Liver (tissue), 9 donors: ENCODE results near the gene SIRT4. TPM values are rescaled to one million over a fixed set of nuclear protein-coding genes. Genes with fewer than 3 reads are reported as not detected.
A peak's percentile ranks its signal among the peaks of the same experiment; 100 is the strongest.

Source experiments
- DNase-seq: peaks from one replicate; pipeline ENCODE4 v3.0.0-alpha.2; 2017; ENCODE audit warnings: low spot score
- H3K27ac ChIP-seq, 2 donors: one replicate each; pipeline ENCODE4 v1.7.0; 2013; ENCODE audit warnings: inconsistent platforms in 2 of 2, low read length in 2 of 2, control low read depth in 1 of 2, low read depth in 1 of 2, mild to moderate bottlenecking in 1 of 2
- H3K27me3 ChIP-seq, 4 donors: one replicate each; pipeline versions ENCODE4 v1.6.1 to v1.7.0; 2013; ENCODE audit warnings: low read length in 3 of 4, inconsistent platforms in 1 of 4, mild to moderate bottlenecking in 1 of 4, moderate library complexity in 1 of 4; ENCODE audit not compliant: control insufficient read depth in 4 of 4, insufficient read depth in 4 of 4
- H3K36me3 ChIP-seq, 4 donors: one replicate each; pipeline versions ENCODE4 v1.6.1 to v1.7.0; 2013; ENCODE audit warnings: low read length in 3 of 4, mild to moderate bottlenecking in 3 of 4, low read depth in 1 of 4, moderate library complexity in 1 of 4; ENCODE audit not compliant: control insufficient read depth in 4 of 4, insufficient read depth in 3 of 4
- H3K4me1 ChIP-seq, 4 donors: one replicate each; pipeline versions ENCODE4 v1.6.1 to v1.7.0; 2013; ENCODE audit warnings: low read length in 3 of 4, mild to moderate bottlenecking in 3 of 4, moderate library complexity in 1 of 4; ENCODE audit not compliant: control insufficient read depth in 4 of 4, insufficient read depth in 4 of 4
- H3K4me3 ChIP-seq, 3 donors: one replicate each; pipeline versions ENCODE4 v1.6.1 to v1.7.0; 2013; ENCODE audit warnings: low read length in 3 of 3, control low read depth in 1 of 3, low read depth in 1 of 3, mild to moderate bottlenecking in 1 of 3
- H3K9ac ChIP-seq, 2 donors: one replicate each; pipeline ENCODE4 v1.7.0; 2013; ENCODE audit warnings: low read length in 2 of 2, mild to moderate bottlenecking in 2 of 2, moderate library complexity in 2 of 2, control low read depth in 1 of 2, low read depth in 1 of 2
- H3K9me3 ChIP-seq, 4 donors: one replicate each; pipeline versions ENCODE4 v1.6.1 to v1.7.0; 2013; ENCODE audit warnings: low read length in 3 of 4; ENCODE audit not compliant: control insufficient read depth in 4 of 4
- ATF3 ChIP-seq: IDR thresholded peaks from 2 replicates; pipeline ENCODE4 v1.6.1; 2016; ENCODE audit warnings: antibody characterized with exemption
- CTCF ChIP-seq: fragments of 150-350 bp; IDR thresholded peaks from 2 replicates; pipeline ENCODE4 v1.5.1; 2017; ENCODE audit warnings: improper control_type of control experiment, low read depth, low read length; ENCODE audit not compliant: missing input control
- GABPA ChIP-seq, 2 donors: IDR thresholded peaks in 1 of 2; conservative IDR thresholded peaks in 1 of 2; 2 replicates each; pipeline ENCODE4 v1.6.1; 2016; ENCODE audit warnings: antibody characterized with exemption in 2 of 2, mild to moderate bottlenecking in 1 of 2, moderate library complexity in 1 of 2
- HNF4G ChIP-seq: IDR thresholded peaks from 2 replicates; pipeline ENCODE4 v1.6.1; 2016; ENCODE audit warnings: antibody characterized with exemption
- JUND ChIP-seq, 2 donors: IDR thresholded peaks; 2 replicates each; pipeline ENCODE4 v1.6.1; 2016; ENCODE audit warnings: antibody characterized with exemption in 2 of 2
- MAX ChIP-seq: IDR thresholded peaks from 2 replicates; pipeline ENCODE4 v1.6.1; 2016; ENCODE audit warnings: antibody characterized with exemption
- NR2F2 ChIP-seq: IDR thresholded peaks from 2 replicates; pipeline ENCODE4 v1.6.1; 2016; ENCODE audit warnings: antibody characterized with exemption
- RAD21 ChIP-seq, 2 donors: IDR thresholded peaks; 2 replicates each; pipeline ENCODE4 v1.6.1; 2016; ENCODE audit warnings: antibody characterized with exemption in 2 of 2, mild to moderate bottlenecking in 2 of 2
- RXRA ChIP-seq, 2 donors: IDR thresholded peaks; 2 replicates each; pipeline ENCODE4 v1.6.1; 2017 to 2018; ENCODE audit warnings: antibody characterized with exemption in 2 of 2, mild to moderate bottlenecking in 1 of 2
- YY1 ChIP-seq: IDR thresholded peaks from 2 replicates; pipeline ENCODE4 v1.6.1; 2016; ENCODE audit warnings: antibody characterized with exemption, mild to moderate bottlenecking
- ZBTB33 ChIP-seq: IDR thresholded peaks from 2 replicates; pipeline ENCODE4 v1.6.1; 2016; ENCODE audit warnings: antibody characterized with exemption
- WGBS: extraction: QIAGEN DNeasy Blood & Tissue Kit; methylation state at CpG from one replicate; pipeline ENCODE4 v1.1.7; 2013; 5-methylcytosine and 5-hydroxymethylcytosine counted together
- polyA plus RNA-seq, 2 donors: library from polyadenylated mRNA; stranded (reverse) in 1 of 2; unstranded in 1 of 2; fragments of 200-250 nt in 1 of 2; fragments of >200 nt in 1 of 2; fragmentation: Nextera tagmentation in 1 of 2; extraction: Ambion mirVana in 1 of 2; gene quantifications; one replicate each; pipeline versions ENCODE4 v1.2.1 to v1.2.3, GENCODE V29; 2013 to 2015
- total RNA-seq, 2 donors: library from RNA; depleted of rRNA; stranded (reverse); fragments of >200 nt; gene quantifications; one replicate each; pipeline ENCODE4 v1.2.3, GENCODE V29; 2014
- donor health status: healthy.
- donor health status: healthy.
- donor health status: healthy.
- donor health status: healthy.
- donor health status: healthy.

The SIRT4 gene
- total and polyA plus RNA-seq, 4 donors = 1.6 to 4.2 (median 1.9) TPM

GRCh38 chr12:120262852-120263747, 39.0 kb upstream of the SIRT4 start (continued):
- TF ChIP-seq ZBTB33 (no peak), JUND (IDR thresholded peaks at IDR 0.05) (no peak)

- peak overlapping the region; percentile 28 to 55 for H3K9ac ChIP-seq
- peaks cover 4 to 48% (median 29%) of the 10 kb centered on the region in 4 donors for H3K4me1 ChIP-seq
- TF ChIP-seq CTCF (no peak), RXRA (IDR thresholded peaks at IDR 0.05) (no peak), YY1 (no peak), JUND (IDR thresholded peaks at IDR 0.05) (no peak), MAX (no peak), RAD21 (IDR thresholded peaks at IDR 0.05) (no peak), GABPA (IDR thresholded peaks at IDR 0.05 in 1 of 2, conservative IDR thresholded peaks at IDR 0.05 in 1 of 2) (no peak), HNF4G (no peak), ATF3 (no peak), ZBTB33 (no peak), NR2F2 (no peak)
Observed at GRCh38 chr12:120263748-120264085, 38.4 kb upstream of the SIRT4 start.

More at GRCh38 chr12:120263748-120264085, 38.4 kb upstream of the SIRT4 start:
- Histone ChIP-seq H3K9me3 (no peaks in the 10 kb centered on the region), H3K27ac (peak overlapping the region; percentile 67 to 84), H3K27me3 (no peaks in the 10 kb centered on the region), H3K4me3 (peak overlapping the region; percentile 14 to 90 (median 73)), H3K36me3 (no peaks in the 10 kb centered on the region)
- no peak for DNase-seq
- 79% methylated on average over 5 of the region's 5 CpGs for WGBS
